DND-41 (cell line): Measurements from ENCODE around the gene FCN3.

Source experiments
- ATAC-seq: fragments of 200-7000 bp; cut with Tn5 transposase; 3 replicates; pipeline ENCODE4 v1.9.1; 2021; ENCODE audit warnings: low read depth; ENCODE audit not compliant: insufficient read depth
- DNase-seq: peaks from one replicate; pipeline ENCODE4 v3.0.0-alpha.2; 2020
- H2AFZ ChIP-seq: 2 replicates; pipeline ENCODE4 v1.6.0; 2012; ENCODE audit warnings: low read depth, low read length
- H3K27ac ChIP-seq: 2 replicates; pipeline ENCODE4 v1.5.1; 2012; ENCODE audit warnings: low read length, inconsistent platforms
- H3K27me3 ChIP-seq: fragments of 200-600 bp; sonication (generic); 2 replicates; pipeline ENCODE4 v1.6.0; 2012; ENCODE audit warnings: low read length, mild to moderate bottlenecking, inconsistent platforms; ENCODE audit not compliant: insufficient read depth, poor library complexity
- H3K36me3 ChIP-seq: 2 replicates; pipeline ENCODE4 v1.5.1; 2012; ENCODE audit warnings: low read length, inconsistent platforms; ENCODE audit not compliant: insufficient read depth
- H3K4me1 ChIP-seq: 2 replicates; pipeline ENCODE4 v1.5.1; 2012; ENCODE audit warnings: mild to moderate bottlenecking, low read length; ENCODE audit not compliant: insufficient read depth
- H3K4me2 ChIP-seq: 2 replicates; pipeline ENCODE4 v1.6.0; 2012; ENCODE audit warnings: mild to moderate bottlenecking, moderate library complexity, low read length, inconsistent platforms; ENCODE audit not compliant: insufficient read depth
- H3K4me3 ChIP-seq, 2 experiments: fragments of 200-600 bp in 1 of 2; shearing (Covaris generic) in 1 of 2; 2 replicates each; pipeline ENCODE4 v1.5.1; 2012 to 2016; ENCODE audit warnings: inconsistent platforms in 2 of 2, low read length in 2 of 2, mild to moderate bottlenecking in 2 of 2, low read depth in 1 of 2, moderate library complexity in 1 of 2
- H3K79me2 ChIP-seq: 2 replicates; pipeline ENCODE4 v1.6.0; 2012; ENCODE audit warnings: low read length, inconsistent platforms; ENCODE audit not compliant: insufficient read depth
- H3K9ac ChIP-seq: 2 replicates; pipeline ENCODE4 v1.6.0; 2012; ENCODE audit warnings: low read depth, mild to moderate bottlenecking, inconsistent platforms, low read length, moderate library complexity
- H3K9me3 ChIP-seq: 2 replicates; pipeline ENCODE4 v1.5.1; 2012; ENCODE audit warnings: low read length, moderate library complexity, mild to moderate bottlenecking, inconsistent platforms; ENCODE audit not compliant: insufficient read depth, severe bottlenecking
- H4K20me1 ChIP-seq: 2 replicates; pipeline ENCODE4 v1.6.0; 2012; ENCODE audit warnings: low read length; ENCODE audit not compliant: insufficient read depth
- CTCF ChIP-seq: IDR thresholded peaks from 2 replicates; pipeline ENCODE4 v1.5.1; 2012; ENCODE audit warnings: borderline replicate concordance, low read length, moderate library complexity, mild to moderate bottlenecking; ENCODE audit not compliant: poor library complexity, severe bottlenecking; ENCODE audit errors: extremely low read depth
- EZH2 ChIP-seq: IDR thresholded peaks from 3 replicates; pipeline ENCODE4 v1.6.1; 2012; ENCODE audit warnings: borderline replicate concordance, low read depth, mild to moderate bottlenecking, moderate library complexity, low read length, inconsistent platforms; ENCODE audit not compliant: severe bottlenecking

FCN3 gene

GRCh38 chr1:27361553-27361952 is 13.1 kb downstream of the FCN3 start:
- no peak overlapping the region for H3K4me3 ChIP-seq
- no peaks in the 10 kb centered on the region for H3K36me3 ChIP-seq
- H3K4me2 ChIP-seq: no peak overlapping the region
- H3K9me3 ChIP-seq: no peaks in the 10 kb centered on the region
- H2AFZ ChIP-seq: no peak overlapping the region
- no peak for ATAC-seq
- peaks cover 34% of the 10 kb centered on the region for H3K4me1 ChIP-seq
- H3K27me3 ChIP-seq: peaks cover 10% of the 10 kb centered on the region
- H3K9ac ChIP-seq: no peak overlapping the region
- no peaks in the 10 kb centered on the region for H3K79me2 ChIP-seq
- no peak for DNase-seq
- TF ChIP-seq EZH2 (no peak), CTCF (no peak)
- H4K20me1 ChIP-seq: no peaks in the 10 kb centered on the region
- H3K27ac ChIP-seq: no peak overlapping the region

GRCh38 chr1:27361044-27361402 is 13.6 kb downstream of the FCN3 start:
- Histone ChIP-seq H3K27me3 (peaks cover 5% of the 10 kb centered on the region), H3K9me3 (no peaks in the 10 kb centered on the region), H3K27ac (no peak overlapping the region), H3K4me2 (no peak overlapping the region), H3K79me2 (no peaks in the 10 kb centered on the region), H2AFZ (no peak overlapping the region), H3K36me3 (no peaks in the 10 kb centered on the region), H3K4me1 (peaks cover 29% of the 10 kb centered on the region), H3K4me3 (no peak overlapping the region), H4K20me1 (no peaks in the 10 kb centered on the region), H3K9ac (no peak overlapping the region)
- no peak for DNase-seq
- TF ChIP-seq EZH2 (no peak), CTCF (no peak)
- ATAC-seq: no peak

GRCh38 chr1:27360159-27361043 is 14.2 kb downstream of the FCN3 start:
- H3K9me3 ChIP-seq: no peaks in the 10 kb centered on the region
- peaks cover 23% of the 10 kb centered on the region for H3K4me1 ChIP-seq
- H3K79me2 ChIP-seq: no peaks in the 10 kb centered on the region
- no peaks in the 10 kb centered on the region for H4K20me1 ChIP-seq
- H3K36me3 ChIP-seq: no peaks in the 10 kb centered on the region
- no peak for DNase-seq
- no peaks in the 10 kb centered on the region for H3K27me3 ChIP-seq
- no peak overlapping the region for H3K27ac ChIP-seq
- no peak for TF ChIP-seq EZH2
- TF ChIP-seq CTCF: no peak
- no peak overlapping the region for H3K4me3 ChIP-seq
- no peak overlapping the region for H3K4me2 ChIP-seq
- no peak overlapping the region for H2AFZ ChIP-seq
- ATAC-seq: no peak
- no peak overlapping the region for H3K9ac ChIP-seq
